DMS 273 (cell line): ENCODE measurements around the gene TIMM29.
"Not testable (repeated sequence)": the region's sequence is repeated elsewhere in the genome, so short reads cannot be mapped to it uniquely, and the experiment has no call there.

Source experiments
- DNase-seq: peaks from one replicate; lab custom pipeline; 2025; ENCODE audit not compliant: unreplicated experiment; lab: John Stamatoyannopoulos, UW

The TIMM29 gene

DNA sequence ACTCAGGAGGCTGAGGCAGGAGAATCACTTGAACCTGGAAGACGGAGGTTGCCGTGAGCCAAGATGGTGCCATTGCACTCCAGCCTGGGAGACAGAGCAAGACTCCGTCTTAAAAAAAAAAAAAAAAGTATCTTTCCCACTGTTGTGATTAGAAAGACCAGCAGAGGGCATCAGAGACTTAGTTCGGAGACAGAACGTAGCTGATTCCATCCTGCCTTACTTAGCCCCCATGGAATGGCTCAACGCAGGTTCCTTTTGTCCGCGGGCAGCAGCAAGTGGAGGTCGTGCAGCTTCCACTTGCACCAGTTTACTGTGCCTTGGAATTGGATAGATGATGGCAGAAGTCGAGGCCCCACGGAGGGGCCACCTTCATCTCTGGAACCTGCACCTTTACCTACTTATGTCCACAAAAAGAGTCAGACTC lies 8.1 kb downstream of the TIMM29 start:
- DNase-seq, result peak; percentile 93

DNA sequence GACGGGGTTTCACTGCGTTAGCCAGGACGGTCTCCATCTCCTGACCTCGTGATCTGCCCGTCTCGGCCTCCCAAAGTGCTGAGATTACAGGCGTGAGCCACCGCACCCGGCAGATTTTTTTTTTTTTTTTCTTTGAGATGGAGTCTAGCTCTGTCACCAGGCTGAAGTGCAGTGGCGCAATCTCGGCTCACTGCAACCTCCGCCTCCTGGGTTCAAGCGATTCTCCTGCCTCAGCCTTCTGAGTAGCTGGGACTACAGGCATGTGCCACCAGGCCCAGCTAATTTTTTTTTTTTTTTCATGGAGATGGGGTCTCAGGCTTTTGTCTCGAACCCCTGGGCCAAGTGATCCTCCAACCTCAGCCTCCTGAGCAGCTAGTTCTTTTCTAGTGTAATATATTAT lies 13.0 kb downstream of the TIMM29 start:
- not testable (repeated sequence) for DNase-seq

DNA sequence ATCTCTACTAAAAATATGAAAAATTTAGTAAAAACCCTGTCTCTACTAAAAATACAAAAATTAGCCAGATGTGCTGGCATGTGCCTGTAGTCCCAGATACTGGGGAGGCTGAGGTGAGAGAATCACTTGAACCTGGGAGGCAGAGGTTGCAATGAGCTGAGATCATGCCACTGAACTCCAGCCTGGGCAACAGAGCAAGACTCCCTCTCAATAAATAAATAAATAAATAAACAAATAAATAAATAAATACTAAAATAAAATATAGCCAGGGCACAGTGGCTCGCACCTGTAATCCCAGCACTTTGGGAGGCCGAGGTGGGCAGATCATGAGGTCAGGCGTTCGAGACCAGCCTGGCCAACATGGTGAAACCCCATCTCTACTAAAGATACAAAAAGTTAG lies 14.8 kb downstream of the TIMM29 start:
- not testable (repeated sequence) for DNase-seq

DNA sequence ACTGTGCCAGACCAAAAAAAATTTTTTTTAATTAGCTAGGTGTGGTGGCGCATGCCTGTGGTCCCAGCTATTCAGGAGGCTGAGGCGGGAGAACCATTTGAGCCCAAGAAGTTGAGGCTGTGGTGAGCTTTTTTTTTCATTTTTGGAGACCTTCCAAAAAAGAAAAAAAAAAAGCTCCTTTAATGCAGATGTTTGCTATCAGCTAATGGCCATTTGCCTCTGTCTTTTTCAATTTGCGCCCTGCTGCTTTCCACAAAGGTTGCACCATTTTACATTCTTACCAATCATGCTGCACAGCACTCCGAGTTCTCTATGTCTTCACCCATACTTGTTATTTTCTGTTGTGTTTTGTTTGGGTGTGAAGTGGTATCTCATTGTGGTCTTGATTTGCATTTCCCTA lies 16.7 kb downstream of the TIMM29 start:
- no peak for DNase-seq

DNA sequence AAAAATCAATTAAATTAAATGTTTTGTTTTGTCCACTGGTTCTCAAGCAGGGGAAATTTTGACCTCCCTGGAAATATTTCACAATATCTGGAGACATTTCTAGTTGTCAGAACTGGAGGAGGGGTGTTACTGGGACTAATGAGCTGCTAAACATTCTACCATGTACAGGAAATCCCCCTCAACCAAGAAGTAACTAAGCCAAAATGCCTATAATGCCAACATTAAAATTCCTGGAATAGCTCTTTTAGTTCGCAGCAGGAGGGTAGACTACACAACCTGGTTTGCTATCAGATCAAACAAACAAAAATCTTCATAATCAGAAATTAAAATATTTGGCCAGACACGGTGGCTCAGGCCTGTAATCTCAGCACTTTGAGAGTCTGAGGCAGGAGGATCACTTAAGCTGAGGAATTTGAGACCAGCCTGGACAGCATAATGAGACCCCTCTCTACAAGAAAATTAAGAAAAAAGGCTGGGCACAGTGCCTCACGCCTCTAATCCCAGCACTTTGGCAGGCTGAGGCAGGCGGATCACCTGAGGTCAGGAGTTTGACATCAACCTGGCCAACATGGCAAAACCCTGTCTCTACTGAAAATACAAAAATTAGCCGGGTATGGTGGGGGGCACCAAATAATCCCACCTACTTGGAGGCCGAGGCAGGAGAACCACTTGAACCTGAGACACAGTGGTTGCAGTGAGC lies 18.5 kb downstream of the TIMM29 start:
- no peak for DNase-seq

DNA sequence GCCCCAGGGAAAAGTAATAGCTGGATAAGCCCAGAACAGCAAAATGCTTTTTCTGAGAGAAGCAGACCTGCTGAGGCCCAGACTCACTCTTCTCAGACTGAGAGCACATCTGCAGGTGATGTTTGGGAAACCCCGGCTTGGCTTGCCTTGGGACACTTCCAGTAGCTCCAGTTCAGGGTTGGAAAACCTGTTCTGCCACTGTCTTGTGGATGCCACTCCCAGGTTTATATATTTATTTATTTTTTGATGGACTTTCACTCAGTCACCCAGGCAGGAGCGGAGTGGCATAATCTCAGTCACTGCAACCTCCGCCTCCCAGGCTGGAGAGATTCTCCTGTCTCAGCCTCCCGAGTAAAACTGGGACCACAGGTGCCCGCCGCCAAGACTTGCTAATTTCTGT lies 24.2 kb downstream of the TIMM29 start:
- DNase-seq, result no peak

DNA sequence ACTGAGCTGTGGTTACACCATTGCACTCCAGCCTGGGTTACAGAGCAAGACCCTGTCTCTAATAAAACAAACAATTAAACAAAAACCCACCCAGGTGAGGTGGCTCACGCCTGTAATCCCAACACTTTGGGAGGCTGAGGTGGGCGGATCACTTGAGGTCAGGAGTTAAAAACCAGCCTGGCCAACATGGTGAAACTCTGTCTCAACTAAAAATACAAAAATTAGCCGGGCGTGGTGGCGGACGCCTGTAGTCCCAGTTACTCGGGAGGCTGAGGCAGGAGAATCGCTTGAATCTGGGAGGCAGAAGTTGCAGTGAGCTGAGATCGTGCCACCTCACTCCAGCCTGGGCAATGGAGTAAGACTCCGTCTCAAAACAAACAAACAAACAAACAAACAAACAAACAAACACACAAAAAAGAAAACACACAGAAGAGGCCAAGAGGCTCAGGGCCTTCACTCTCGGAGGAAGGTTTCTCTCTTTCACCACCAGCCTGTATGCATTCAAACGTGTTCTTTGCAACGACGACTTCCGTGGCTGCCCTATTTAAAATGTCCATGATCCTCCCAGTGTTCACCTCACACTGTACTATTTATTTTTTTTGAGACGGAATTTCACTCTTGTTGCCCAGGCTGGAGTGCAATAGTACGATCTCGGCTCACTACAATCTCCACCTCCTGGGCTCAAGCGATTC lies 30.8 kb downstream of the TIMM29 start:
- DNase-seq, result not testable (repeated sequence)

DNA sequence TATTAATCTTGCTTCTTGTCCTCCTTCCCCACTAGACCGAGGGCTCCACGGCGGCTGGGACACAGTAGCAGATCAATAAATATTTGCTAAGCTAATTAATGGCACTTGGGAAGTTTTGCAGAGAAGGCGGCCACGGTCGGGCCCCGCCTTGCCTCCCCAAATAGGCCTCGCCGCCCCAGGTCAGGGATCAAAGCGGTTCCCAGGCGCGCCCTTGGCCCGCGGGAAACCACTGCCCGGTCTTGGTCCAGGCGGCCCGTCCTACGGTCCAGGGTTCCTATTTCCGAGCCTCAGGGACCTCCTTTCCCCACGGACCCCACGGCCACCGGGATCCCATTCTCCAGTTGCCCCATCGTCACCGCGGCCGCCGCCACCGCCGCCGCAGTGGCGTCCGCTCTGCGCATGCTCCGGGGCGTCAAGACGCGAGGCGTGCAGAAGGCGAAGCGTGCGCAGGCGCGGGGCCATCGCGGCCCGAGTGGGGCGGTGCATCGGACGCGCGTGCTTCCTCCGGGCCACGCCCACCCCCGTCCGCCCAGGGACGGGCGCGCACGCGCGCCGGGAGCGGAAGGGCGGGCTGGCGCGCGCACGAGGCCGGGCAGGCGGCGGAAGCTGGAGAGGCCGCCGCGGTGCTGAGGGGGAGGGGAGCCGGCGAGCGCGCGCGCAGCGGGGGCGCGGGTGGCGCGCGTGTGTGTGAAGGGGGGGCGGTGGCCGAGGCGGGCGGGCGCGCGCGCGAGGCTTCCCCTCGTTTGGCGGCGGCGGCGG lies 31.9 kb downstream of the TIMM29 start, which contains the start of gene SMARCA4:
Gene SMARCA4, plus strand, starts transcription at position 717 of the 759 bp plus-strand sequence. CDS start 23,122 bp downstream, outside the sequence.
- peak; percentile 99 for DNase-seq

DNA sequence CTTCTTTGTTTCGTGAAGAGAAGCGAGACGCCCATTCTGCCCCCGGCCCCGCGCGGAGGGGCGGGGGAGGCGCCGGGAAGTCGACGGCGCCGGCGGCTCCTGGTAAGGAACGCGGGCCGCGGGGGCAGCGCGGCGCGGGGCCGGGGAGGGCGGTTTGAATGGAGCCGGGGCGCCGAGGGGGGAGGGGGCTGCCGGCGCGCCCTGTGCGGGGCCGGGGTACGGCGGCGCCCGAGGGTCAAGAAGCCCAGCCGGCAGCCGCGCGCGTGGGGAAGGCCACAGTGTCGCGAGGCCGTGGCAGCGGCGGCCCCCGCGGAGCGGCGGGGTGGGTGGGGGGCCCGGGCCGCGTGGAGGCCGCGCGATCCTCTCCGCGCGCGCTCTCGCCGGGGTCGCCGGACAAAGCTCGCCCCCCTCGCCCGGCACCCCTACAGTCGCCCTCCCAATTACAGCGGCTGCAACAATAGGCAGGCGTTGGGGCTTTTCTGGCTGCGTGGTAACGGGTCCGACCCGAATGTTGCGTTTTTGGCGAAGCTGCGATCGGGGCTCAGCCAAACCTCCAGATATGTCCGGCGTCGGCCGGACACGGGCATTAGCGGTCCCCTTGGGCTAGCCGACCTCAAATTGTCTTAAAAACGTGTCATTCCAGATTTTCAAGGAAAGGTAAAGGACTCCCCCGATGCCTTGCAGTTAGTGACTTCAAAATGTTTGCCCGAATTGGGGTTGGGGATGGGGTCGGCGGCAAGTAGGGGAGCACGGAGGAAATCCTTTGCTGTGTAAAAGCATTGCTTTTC lies 32.7 kb downstream of the TIMM29 start:
- DNase-seq, result peak; percentile 68

DNA sequence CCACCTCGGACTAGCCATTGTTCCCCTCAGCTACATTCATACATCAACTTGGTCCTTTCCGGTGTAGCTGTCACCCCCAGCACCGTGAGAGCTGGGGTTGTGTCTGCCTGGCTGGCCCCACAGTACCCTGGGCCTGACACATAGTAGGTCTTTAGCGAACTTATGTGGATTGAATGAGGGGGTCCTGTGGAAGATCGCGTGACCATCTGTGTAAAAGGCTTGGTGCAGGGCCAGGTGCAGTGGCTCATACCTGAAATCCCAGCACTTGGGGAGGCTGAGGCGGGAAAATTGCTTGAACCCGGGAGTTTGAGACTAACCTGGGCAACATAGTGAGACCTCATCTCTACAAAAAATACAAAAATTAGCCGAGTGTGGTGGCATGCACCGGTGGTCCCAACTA lies 34.3 kb downstream of the TIMM29 start:
- no peak for DNase-seq

DNA sequence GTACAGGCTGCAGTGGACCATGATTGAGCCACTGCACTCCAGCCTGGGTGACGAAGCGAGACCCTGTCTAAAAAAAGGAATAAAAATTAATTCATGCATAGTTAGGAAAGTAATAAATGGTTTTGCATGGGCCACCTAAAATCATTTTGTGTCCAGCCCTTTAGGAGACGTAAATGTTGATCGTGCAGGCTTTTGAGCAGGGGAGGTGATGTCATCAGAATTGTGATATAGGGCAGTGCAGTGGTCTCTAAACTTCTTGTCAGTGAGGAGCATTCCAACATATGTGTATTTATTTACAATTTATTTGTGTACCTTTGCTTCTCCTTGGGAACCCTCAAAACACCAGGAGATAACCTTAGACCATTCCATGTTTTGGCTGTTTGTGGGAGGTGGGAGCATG lies 35.3 kb downstream of the TIMM29 start:
- DNase-seq, result no peak

DNA sequence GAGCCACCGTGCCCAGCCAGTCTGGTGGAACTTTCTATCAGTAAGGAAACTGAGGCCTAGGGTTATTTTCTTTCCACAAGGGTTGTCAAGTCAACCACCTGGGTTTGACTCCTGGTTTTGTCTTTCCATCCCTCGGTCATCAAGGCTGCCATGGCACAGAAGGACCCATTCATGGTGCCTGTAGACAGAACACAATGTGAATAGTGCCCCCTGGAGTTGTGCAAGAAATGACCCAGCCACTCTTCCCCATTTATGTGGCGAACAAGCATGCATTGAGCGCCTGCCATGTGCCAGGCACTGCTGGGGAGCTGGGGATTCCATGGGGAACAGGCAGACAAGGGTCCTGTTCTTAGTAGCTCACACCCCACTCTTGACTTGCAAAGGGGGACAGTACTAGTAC lies 36.3 kb downstream of the TIMM29 start:
- no peak for DNase-seq

DNA sequence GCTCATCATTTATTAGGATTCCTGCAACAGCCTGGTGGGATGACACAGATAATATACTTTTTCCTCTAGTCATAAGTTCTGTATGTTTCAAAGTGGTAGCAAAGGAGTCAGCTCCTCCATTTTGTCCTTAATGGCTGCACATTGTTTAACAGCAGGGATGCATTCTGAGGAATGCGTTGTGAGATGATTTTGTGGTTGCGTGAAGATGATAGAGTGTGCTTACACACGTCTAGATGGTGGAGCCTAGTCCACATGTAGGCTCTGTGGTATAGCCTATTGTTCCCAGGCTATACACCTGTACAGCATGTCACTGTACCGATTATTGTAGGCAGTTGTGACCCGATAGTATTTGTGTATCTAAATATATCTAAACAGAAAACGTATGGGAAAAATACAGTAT lies 36.8 kb downstream of the TIMM29 start:
- DNase-seq, result no peak

DNA sequence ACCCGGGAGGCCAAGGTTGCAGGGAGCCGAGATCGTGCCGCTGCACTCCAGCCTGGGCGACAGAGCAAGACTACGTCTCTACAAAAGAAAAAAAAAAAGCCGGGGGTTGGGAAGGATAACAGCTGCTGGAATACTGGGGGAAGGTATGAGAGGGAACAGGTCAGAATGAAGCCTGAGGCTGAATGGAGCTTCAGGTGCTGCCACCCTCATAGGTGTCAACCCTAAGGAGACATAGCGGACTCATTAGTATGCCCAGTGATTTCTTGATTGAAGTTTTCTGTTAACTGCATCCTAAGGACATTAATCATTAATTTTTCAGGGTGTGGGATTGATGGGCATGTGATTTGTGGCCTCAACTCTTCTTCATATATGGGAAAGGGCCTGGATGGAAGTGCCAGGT lies 38.2 kb downstream of the TIMM29 start:
- DNase-seq, result no peak

DNA sequence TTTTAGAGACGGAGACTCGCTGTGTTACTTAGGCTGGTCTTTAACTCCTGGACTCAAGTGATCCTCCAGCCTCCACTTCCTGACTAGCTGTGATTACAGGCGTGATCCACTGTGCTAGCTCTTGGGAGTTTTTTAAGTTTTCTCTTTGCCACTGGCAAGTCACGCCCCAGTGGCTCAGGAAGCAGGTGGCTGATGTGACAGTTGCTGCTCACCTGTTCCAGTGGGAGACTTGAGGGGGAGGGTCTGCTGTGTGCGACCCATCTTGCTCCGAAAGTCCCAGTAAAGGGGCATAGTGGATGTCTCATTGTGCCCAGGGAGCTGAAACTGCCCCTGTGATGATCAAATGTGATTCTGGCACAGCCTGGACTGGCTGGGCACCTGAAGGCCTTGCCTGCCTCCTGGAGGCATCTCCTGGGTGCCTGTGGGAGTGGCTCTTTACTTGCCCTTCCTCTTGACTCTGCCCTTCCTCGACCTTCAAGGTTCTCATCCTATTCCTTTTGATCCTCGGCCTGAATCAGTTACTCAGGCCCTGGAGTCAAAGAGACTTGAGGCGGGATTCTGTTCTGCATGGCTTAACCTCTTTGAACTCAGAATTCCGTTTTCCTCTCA lies 40.0 kb downstream of the TIMM29 start:
- no peak for DNase-seq

DNA sequence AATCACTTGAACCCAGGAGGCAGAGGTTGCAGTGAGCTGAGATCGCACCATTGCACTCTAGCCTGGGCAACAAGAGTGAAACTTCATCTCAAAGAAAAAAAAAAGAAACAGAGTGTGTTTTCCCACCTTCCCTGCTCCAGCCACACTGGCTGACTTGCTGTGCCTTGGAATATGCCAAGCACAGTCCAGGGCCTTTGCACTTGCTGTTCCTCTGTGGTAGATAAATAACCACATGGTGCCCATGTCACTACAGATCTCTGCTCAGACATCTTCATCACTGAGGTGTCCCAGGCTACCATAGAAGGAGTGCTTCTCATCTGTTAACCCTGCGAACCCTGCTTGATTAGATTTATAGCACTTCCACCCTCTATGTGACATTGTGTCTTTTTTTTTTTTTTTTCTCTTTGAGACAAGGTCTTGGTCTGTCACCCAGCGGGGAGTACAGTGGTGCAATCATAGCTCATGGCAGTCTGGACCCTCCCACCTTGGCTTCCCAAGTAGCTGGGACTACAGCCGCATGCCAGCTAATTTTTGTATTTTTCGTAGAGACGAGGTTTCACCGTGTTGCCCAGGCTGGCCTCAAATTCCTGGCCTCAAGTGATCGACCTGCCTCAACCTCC lies 42.6 kb downstream of the TIMM29 start:
- no peak for DNase-seq

DNA sequence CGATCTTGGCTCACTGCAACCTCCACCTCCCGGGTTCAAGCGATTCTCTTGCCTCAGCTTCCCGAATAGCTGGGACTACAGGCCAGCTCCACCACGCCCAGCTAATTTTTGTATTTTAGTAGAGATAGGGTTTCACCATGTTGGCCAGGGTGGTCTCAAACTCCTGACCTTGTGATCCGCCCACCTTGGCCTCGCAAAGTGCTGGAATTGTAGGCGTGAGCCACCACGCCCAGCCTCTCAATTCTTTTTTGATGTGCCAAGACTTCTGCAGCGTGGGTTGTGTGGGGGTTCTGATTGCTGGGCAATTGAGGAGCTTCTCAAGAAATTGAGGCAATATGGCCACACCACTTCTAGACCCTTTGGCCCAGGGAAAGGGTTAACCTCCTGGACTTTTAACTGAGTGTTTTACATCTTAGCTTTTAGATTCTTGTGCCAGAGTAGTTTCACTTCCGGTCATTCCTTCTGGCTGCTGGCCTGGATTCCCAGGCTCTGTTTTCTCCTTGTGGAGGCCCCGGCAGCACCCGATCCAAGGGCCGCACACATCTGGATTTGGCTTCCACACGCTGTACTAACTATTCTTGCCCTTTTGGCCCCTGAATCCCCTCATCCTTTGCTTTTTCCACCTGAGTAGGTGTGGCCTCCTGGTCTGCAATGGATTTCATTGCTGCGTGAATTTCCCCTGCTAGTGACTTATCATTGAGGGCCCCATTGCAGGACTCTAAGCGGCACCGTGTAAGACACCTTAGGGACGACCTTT lies 46.9 kb downstream of the TIMM29 start:
- no peak for DNase-seq

DNA sequence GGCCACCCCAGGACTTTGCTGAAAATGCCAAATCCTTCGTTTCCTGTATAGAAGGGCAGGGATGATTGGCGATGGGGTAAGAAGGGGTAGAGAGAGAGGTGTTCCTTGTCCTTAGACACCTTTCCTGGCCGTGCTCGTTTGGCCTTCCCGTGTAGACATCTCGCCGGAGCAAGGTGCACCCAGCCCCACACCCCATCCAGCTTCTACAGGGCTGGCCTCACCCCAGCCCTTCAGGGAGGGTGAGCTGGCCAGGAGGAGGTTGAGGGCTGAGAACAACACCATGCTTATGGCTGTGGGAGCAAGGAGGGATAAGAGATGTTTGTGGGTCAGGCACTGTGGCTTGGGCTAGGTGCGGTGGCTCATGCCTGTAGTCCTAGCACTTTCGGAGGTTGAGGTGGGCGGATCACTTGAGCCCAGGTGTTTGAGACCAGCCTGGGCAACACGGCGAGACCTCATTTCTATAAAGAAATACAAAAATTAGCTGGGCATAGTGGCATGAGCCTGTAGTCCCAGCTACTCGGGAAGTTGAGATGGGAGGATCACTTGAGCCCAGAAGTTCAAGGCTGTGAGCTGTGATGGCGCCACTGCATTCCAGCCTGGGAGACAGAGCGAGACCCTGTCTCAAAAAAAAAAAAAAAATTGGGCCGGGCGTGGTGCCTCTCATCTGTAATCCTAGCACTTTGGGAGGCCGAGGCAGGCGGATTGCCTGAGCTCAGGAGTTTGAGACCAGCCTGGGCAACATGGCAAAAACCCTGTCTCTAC lies 47.7 kb downstream of the TIMM29 start:
- no peak for DNase-seq

DNA sequence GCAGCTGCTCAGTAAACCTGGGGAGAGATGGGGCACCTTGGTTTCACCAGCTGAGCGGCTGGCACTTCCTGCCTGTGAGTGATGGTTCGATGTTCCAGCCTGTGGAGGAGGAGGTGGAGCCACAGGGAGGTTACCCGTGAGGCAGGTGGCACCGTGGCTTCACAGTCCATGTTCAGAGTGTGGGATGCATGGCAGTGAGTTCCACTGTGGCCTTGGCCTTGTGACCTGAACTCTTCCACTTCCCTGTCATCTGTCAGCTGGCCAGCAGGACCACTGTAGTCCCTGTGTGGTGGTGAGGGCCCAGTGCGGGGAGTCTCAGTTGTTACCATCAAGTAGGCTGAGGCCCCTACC lies 49.1 kb downstream of the TIMM29 start:
- DNase-seq, result no peak
